Bronchial epithelial cell (primary cell): ENCODE measurements around the gene CDK17. TPM values are rescaled to one million over a fixed set of nuclear protein-coding genes. Genes with fewer than 3 reads are reported as not detected.

ENCODE experiments used
- DNase-seq: peaks from one replicate; pipeline ENCODE4 v3.0.0-alpha.2; 2010; ENCODE audit warnings: low read depth
- FAIRE-seq: peaks from 2 replicates; lab custom pipeline; 2011; peaks lifted over from hg19 to GRCh38; lab: Jason Lieb, UNC
- H3K27me3 ChIP-seq: 2 replicates; pipeline ENCODE4 v1.5.1; 2011; ENCODE audit warnings: low read length; ENCODE audit not compliant: control insufficient read depth, insufficient read depth
- H3K36me3 ChIP-seq: 2 replicates; pipeline ENCODE4 v1.5.1; 2011; ENCODE audit warnings: low read length; ENCODE audit not compliant: control insufficient read depth, insufficient read depth
- H3K4me3 ChIP-seq: 2 replicates; pipeline ENCODE4 v1.5.1; 2011; ENCODE audit warnings: mild to moderate bottlenecking, low read depth, low read length, control low read depth
- CTCF ChIP-seq: IDR thresholded peaks from 2 replicates; pipeline ENCODE4 v1.5.1; 2011; ENCODE audit warnings: mild to moderate bottlenecking, moderate library complexity, low read length, control low read depth, inconsistent platforms; ENCODE audit not compliant: insufficient read depth, severe bottlenecking
- total RNA-seq: library from RNA; depleted of rRNA; stranded (reverse); fragments of >200 nt; gene quantifications from 2 replicates; pipeline ENCODE4 v1.2.1, GENCODE V29; 2014

CDK17 gene
- total RNA-seq, 1 donor from 2014 or later, result 34.5 TPM

DNA sequence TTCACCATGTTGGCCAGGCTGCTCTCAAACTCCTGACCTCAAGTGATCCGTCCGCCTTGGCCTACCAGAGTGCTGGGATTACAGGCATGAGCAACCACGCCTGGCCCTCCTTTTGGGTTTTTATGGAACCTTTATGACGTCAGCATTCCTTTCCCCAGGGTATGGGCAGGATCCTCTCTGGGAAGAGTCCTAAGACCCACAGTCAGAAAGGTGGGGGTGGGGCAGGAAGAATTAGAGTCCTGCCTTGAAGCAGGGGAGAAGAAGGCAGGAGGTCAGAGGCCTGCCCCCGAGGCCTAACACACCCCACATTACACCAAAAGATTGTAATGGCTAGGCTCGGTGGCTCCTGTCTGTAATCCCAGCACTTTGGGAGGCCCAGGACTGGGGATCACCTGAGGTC is 30.8 kb upstream of the CDK17 start:
- no peaks in the 10 kb centered on the region for H3K27me3 ChIP-seq
- DNase-seq, result no peak
- no peak for TF ChIP-seq CTCF
- no peak for FAIRE-seq
- H3K36me3 ChIP-seq, result no peaks in the 10 kb centered on the region
- H3K4me3 ChIP-seq, result no peak overlapping the region

- TF ChIP-seq CTCF, result no peak
- no peaks in the 10 kb centered on the region for H3K27me3 ChIP-seq
- H3K36me3 ChIP-seq, result no peaks in the 10 kb centered on the region
- no peak for FAIRE-seq
- DNase-seq, result peak; percentile 100
- peak overlapping the region; percentile 9 for H3K4me3 ChIP-seq
These were observed 27.1 kb upstream of the CDK17 start for GRCh38 chr12:96427269-96427729.

- no peak for TF ChIP-seq CTCF
- DNase-seq, result peak; percentile 83
- Histone ChIP-seq H3K36me3 (no peaks in the 10 kb centered on the region), H3K4me3 (no peak overlapping the region), H3K27me3 (no peaks in the 10 kb centered on the region)
- FAIRE-seq, result no peak
These were observed 25.7 kb upstream of the CDK17 start for GRCh38 chr12:96425951-96426350.

- no peak overlapping the region for H3K4me3 ChIP-seq
- peak; percentile 80 for DNase-seq
- TF ChIP-seq CTCF, result no peak
- no peaks in the 10 kb centered on the region for H3K36me3 ChIP-seq
- no peak for FAIRE-seq
- no peaks in the 10 kb centered on the region for H3K27me3 ChIP-seq
These were observed 25.1 kb upstream of the CDK17 start for GRCh38 chr12:96425321-96425720.

DNA sequence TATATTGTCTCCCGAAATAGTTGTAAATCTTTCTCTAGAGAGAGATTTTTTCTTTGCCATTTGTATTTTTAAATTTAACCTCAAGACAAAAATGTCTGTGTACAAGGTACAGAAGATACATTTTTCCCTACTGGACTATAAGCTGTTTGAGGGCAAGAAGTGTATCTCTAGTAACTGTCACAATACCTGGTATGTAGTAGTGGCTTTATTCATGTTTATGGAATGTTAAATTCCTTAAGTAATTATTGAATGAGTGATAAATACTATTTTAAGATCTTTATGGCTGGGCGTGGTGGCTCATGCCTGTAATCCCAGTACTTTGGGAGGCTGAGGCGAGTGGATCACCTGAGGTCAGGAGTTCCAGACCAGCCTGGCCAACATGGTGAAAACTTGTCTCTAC is 24.4 kb upstream of the CDK17 start:
- FAIRE-seq (no peak), DNase-seq (no peak)
- TF ChIP-seq CTCF, result no peak
- no peak overlapping the region for H3K4me3 ChIP-seq
- H3K27me3 ChIP-seq, result no peaks in the 10 kb centered on the region
- H3K36me3 ChIP-seq, result no peaks in the 10 kb centered on the region

DNA sequence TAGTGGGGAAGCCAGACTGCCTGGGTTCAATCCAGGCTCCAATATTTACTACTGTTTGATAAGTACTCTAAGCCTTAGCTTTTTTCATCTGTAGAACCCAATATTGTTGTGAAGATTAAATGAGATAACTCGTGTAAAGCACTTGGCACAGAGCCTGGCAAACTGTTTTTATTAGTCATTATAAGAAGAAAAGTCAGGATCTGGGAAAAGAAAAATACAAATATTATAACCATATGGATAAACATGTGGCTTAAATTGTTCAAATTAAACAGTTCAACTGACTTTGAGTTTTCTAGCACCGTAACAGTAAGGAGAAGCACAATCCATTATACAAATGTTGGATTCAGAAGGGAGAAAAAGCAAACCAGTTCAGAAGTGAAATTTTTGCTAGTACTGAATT is 22.0 kb upstream of the CDK17 start:
- no peaks in the 10 kb centered on the region for H3K36me3 ChIP-seq
- FAIRE-seq, result no peak
- TF ChIP-seq CTCF, result no peak
- DNase-seq, result peak; percentile 21
- no peaks in the 10 kb centered on the region for H3K27me3 ChIP-seq
- H3K4me3 ChIP-seq, result no peak overlapping the region
